PFSK-1 (cell line): ENCODE results near the gene UGT1A10.

Source experiments
- POLR2AphosphoS5 ChIP-seq: IDR thresholded peaks from 2 replicates; pipeline ENCODE4 v1.6.1; 2012; ENCODE audit warnings: low read depth, mild to moderate bottlenecking, control low read depth, low read length, moderate library complexity
- SIN3A ChIP-seq: IDR thresholded peaks from 2 replicates; pipeline ENCODE4 v1.6.1; 2012; ENCODE audit warnings: mild to moderate bottlenecking, low read length, moderate library complexity, borderline replicate concordance; ENCODE audit not compliant: insufficient read depth
- TAF1 ChIP-seq: IDR thresholded peaks from 2 replicates; pipeline ENCODE4 v1.6.1; 2012; ENCODE audit warnings: low read length, control low read depth, borderline replicate concordance; ENCODE audit not compliant: insufficient read depth
- TF ChIP-seq, protein P1 (sequence below), 2 experiments: IDR thresholded peaks; 2 replicates each; pipeline versions ENCODE4 v1.6.1 to v1.8.0; 2011 to 2012; ENCODE audit warnings: low read depth in 2 of 2, low read length in 2 of 2, control low read depth in 1 of 2, inconsistent platforms in 1 of 2, mild to moderate bottlenecking in 1 of 2, moderate library complexity in 1 of 2; ENCODE audit not compliant: insufficient read depth in 1 of 2

DNA sequence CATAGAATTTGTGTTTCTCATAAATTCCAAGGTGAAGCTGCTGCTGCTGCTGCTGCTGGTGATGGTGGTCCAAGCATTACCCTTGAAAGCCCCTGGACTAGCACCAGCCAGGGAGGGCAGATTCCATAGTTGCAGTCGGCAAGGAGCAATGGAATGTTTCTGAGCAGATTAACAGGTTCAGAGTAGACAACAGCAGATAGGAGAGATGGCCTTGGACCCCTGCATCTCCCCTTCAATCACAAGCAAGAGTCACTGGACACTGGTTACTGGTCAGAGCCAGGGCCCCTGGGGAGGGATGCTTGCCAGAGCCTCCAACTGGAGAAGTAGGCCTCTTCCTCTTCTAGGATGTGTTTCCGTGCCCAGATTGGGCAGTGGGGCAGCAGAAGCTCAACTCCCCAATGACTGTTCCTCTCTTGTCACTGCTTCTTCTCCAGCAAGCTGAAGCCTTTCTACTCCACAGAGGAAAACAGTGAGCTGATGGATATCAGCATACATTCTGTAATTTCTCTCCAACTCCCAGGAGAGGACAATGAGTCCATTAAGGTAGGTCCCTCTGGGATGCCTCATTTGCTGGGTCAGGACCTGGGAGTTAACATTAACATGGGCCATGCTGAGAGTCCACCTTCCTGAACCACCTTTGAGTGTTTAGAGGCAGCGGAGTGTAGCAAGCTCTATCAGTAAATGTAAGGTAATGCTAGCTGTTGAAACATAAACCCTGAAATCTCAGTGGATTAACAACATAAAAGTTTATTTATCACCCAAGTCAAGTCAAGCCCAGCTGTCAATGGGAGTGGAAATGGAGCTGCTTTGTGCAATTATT, 177.2 kb downstream of the UGT1A10 start:
- no peak for TF ChIP-seq POLR2AphosphoS5
- TF ChIP-seq, protein P1, sequence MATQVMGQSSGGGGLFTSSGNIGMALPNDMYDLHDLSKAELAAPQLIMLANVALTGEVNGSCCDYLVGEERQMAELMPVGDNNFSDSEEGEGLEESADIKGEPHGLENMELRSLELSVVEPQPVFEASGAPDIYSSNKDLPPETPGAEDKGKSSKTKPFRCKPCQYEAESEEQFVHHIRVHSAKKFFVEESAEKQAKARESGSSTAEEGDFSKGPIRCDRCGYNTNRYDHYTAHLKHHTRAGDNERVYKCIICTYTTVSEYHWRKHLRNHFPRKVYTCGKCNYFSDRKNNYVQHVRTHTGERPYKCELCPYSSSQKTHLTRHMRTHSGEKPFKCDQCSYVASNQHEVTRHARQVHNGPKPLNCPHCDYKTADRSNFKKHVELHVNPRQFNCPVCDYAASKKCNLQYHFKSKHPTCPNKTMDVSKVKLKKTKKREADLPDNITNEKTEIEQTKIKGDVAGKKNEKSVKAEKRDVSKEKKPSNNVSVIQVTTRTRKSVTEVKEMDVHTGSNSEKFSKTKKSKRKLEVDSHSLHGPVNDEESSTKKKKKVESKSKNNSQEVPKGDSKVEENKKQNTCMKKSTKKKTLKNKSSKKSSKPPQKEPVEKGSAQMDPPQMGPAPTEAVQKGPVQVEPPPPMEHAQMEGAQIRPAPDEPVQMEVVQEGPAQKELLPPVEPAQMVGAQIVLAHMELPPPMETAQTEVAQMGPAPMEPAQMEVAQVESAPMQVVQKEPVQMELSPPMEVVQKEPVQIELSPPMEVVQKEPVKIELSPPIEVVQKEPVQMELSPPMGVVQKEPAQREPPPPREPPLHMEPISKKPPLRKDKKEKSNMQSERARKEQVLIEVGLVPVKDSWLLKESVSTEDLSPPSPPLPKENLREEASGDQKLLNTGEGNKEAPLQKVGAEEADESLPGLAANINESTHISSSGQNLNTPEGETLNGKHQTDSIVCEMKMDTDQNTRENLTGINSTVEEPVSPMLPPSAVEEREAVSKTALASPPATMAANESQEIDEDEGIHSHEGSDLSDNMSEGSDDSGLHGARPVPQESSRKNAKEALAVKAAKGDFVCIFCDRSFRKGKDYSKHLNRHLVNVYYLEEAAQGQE (IDR thresholded peaks at IDR 0.05; ENCODE audit: insufficient read depth in 1 of 2, low read depth in 2 of 2, low read length in 2 of 2): no peak
- TF ChIP-seq TAF1: no peak
- no peak for TF ChIP-seq SIN3A
